ENCODE data around the gene DIPK2A. TPM values are rescaled to one million over a fixed set of nuclear protein-coding genes. Genes with fewer than 3 reads are reported as not detected.

Gene DIPK2A
- 17.2 and 27.1 TPM in 2 replicates for total RNA-seq

GRCh38 chr3:143971359-143972154 is at the start of gene DIPK2A:
Gene DIPK2A, plus strand, starts transcription at chr3:143971823. Its CDS starts 510 bp downstream, at chr3:143972333.
- DNase-seq (ENCODE audit: low read depth in 2 of 2): peak; percentile 70 to 95

GRCh38 chr3:143924522-143925285 is 46.9 kb upstream of the DIPK2A start:
- no peak for DNase-seq (ENCODE audit: low read depth in 2 of 2)

- DNase-seq (ENCODE audit: low read depth in 2 of 2): no peak
These were observed 43.6 kb upstream of the DIPK2A start for GRCh38 chr3:143928056-143928455.

GRCh38 chr3:143928541-143929255 is 42.9 kb upstream of the DIPK2A start:
- DNase-seq (ENCODE audit: low read depth in 2 of 2): no peak

- no peak for DNase-seq (ENCODE audit: low read depth in 2 of 2)
These were observed 36.8 kb upstream of the DIPK2A start for GRCh38 chr3:143934791-143935190.

GRCh38 chr3:143935678-143936077 is 35.9 kb upstream of the DIPK2A start:
- no peak for DNase-seq (ENCODE audit: low read depth in 2 of 2)

- no peak for DNase-seq (ENCODE audit: low read depth in 2 of 2)
These were observed 20.8 kb upstream of the DIPK2A start for GRCh38 chr3:143950810-143951209.

GRCh38 chr3:143951351-143951971 is 20.2 kb upstream of the DIPK2A start:
- DNase-seq (ENCODE audit: low read depth in 2 of 2): peak; percentile 28 to 48

- DNase-seq (ENCODE audit: low read depth in 2 of 2): no peak
These were observed 19.0 kb upstream of the DIPK2A start for GRCh38 chr3:143952569-143953072.

- no peak for DNase-seq (ENCODE audit: low read depth in 2 of 2)
These were observed 16.5 kb upstream of the DIPK2A start for GRCh38 chr3:143955113-143955512.

- DNase-seq (ENCODE audit: low read depth in 2 of 2): no peak
These were observed 14.8 kb upstream of the DIPK2A start for GRCh38 chr3:143956838-143957237.

- no peak for DNase-seq (ENCODE audit: low read depth in 2 of 2)
These were observed 14.2 kb upstream of the DIPK2A start for GRCh38 chr3:143957453-143957852.

- DNase-seq (ENCODE audit: low read depth in 2 of 2): no peak
These were observed 12.7 kb upstream of the DIPK2A start for GRCh38 chr3:143958966-143959365.

- no peak for DNase-seq (ENCODE audit: low read depth in 2 of 2)
These were observed 10.3 kb upstream of the DIPK2A start for GRCh38 chr3:143961342-143961741.

GRCh38 chr3:143963946-143964345 is 7.7 kb upstream of the DIPK2A start:
- DNase-seq (ENCODE audit: low read depth in 2 of 2): no peak

- peak; percentile 5 to 57 for DNase-seq (ENCODE audit: low read depth in 2 of 2)
These were observed 757 bp upstream of the DIPK2A start for GRCh38 chr3:143970773-143971358.

- no peak for DNase-seq (ENCODE audit: low read depth in 2 of 2)
These were observed 507 bp downstream of the DIPK2A start for GRCh38 chr3:143972155-143972504.

- DNase-seq (ENCODE audit: low read depth in 2 of 2): peak; percentile 35 to 81
These were observed 1.1 kb downstream of the DIPK2A start for GRCh38 chr3:143972505-143973258.

GRCh38 chr3:143973259-143974021 is 1.8 kb downstream of the DIPK2A start:
- DNase-seq (ENCODE audit: low read depth in 2 of 2): peak; percentile 6 to 59

All from dermis microvascular lymphatic vessel endothelial cell (primary cell).